Neural progenitor cell (in vitro differentiated cells): Measurements from ENCODE around the gene TRIL.
A peak's percentile ranks its signal among the peaks of the same experiment; 100 is the strongest.

ENCODE experiments used
- CTCF ChIP-seq: fragments of 200-600 bp; sonication (generic); IDR thresholded peaks from 2 replicates; pipeline ENCODE4 v1.5.1; 2017; ENCODE audit warnings: antibody characterized with exemption, mild to moderate bottlenecking
- EZH2 ChIP-seq: fragments of 200-600 bp; sonication (generic); IDR thresholded peaks from 2 replicates; pipeline ENCODE4 v1.6.1; 2017; ENCODE audit warnings: antibody characterized with exemption, mild to moderate bottlenecking, moderate library complexity
- EZH2phosphoT487 ChIP-seq: fragments of 200-600 bp; sonication (generic); IDR thresholded peaks from 2 replicates; pipeline ENCODE4 v1.6.1; 2017; ENCODE audit warnings: antibody characterized with exemption

- no peak for TF ChIP-seq CTCF
- TF ChIP-seq EZH2, result peak; percentile 40
- TF ChIP-seq EZH2phosphoT487, result no peak
Measured at GRCh38 chr7:28957064-28957750, 923 bp downstream of the TRIL start.
